ENCODE results near the gene NPTN.

NPTN gene

DNA sequence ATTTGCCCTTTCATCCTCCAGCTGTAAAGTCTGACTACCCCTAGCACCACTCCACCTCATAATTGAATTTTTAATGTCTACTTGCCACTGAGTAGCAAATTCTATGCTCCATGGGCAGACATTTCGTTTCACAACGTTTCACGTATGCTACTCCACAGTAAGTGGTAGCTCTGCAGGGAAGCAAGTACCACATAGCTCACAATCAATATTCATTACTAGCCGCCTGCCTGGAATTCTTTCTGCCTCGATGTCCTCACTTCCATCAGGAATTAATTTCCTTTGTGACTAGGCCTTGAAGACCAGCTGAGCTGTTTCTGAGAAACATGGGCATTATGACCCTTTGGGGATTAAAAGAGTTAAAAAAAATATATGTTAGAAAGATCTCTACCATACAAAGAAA is 15.3 kb downstream of the NPTN start:
- H3K9ac ChIP-seq (ENCODE audit: low read length): no peak overlapping the region
- H3K27me3 ChIP-seq (ENCODE audit: low read length): no peaks in the 10 kb centered on the region
- no peak overlapping the region for H3K4me2 ChIP-seq (ENCODE audit: low read depth, low read length, poor library complexity, severe bottlenecking)
- no peak overlapping the region for H3K4me3 ChIP-seq (ENCODE audit: insufficient read depth, low read length, poor library complexity, severe bottlenecking)
- peaks cover 47% of the 10 kb centered on the region for H4K20me1 ChIP-seq (ENCODE audit: low read depth, low read length)
- H3K36me3 ChIP-seq (ENCODE audit: low read length): no peaks in the 10 kb centered on the region
- H3K79me2 ChIP-seq (ENCODE audit: insufficient read depth, low read length): peaks cover 95% of the 10 kb centered on the region
- H3F3A ChIP-seq (ENCODE audit: insufficient read depth): no peaks in the 10 kb centered on the region
- TF ChIP-seq, protein P1, sequence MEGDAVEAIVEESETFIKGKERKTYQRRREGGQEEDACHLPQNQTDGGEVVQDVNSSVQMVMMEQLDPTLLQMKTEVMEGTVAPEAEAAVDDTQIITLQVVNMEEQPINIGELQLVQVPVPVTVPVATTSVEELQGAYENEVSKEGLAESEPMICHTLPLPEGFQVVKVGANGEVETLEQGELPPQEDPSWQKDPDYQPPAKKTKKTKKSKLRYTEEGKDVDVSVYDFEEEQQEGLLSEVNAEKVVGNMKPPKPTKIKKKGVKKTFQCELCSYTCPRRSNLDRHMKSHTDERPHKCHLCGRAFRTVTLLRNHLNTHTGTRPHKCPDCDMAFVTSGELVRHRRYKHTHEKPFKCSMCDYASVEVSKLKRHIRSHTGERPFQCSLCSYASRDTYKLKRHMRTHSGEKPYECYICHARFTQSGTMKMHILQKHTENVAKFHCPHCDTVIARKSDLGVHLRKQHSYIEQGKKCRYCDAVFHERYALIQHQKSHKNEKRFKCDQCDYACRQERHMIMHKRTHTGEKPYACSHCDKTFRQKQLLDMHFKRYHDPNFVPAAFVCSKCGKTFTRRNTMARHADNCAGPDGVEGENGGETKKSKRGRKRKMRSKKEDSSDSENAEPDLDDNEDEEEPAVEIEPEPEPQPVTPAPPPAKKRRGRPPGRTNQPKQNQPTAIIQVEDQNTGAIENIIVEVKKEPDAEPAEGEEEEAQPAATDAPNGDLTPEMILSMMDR (IDR thresholded peaks at IDR 0.05; ENCODE audit: insufficient read depth, low read length, poor library complexity, severe bottlenecking): no peak
- TF ChIP-seq EZH2phosphoT487 (conservative IDR thresholded peaks at IDR 0.05; ENCODE audit: low read length): no peak
- H3K9me3 ChIP-seq (ENCODE audit: insufficient read depth, low read length): no peaks in the 10 kb centered on the region
- no peaks in the 10 kb centered on the region for H3K9me2 ChIP-seq (replicated peaks; ENCODE audit: insufficient read depth, low read length)
- H3K27ac ChIP-seq (ENCODE audit: low read depth, low read length): no peak overlapping the region
- H2AFZ ChIP-seq (ENCODE audit: low read depth, low read length, severe bottlenecking): no peak overlapping the region

DNA sequence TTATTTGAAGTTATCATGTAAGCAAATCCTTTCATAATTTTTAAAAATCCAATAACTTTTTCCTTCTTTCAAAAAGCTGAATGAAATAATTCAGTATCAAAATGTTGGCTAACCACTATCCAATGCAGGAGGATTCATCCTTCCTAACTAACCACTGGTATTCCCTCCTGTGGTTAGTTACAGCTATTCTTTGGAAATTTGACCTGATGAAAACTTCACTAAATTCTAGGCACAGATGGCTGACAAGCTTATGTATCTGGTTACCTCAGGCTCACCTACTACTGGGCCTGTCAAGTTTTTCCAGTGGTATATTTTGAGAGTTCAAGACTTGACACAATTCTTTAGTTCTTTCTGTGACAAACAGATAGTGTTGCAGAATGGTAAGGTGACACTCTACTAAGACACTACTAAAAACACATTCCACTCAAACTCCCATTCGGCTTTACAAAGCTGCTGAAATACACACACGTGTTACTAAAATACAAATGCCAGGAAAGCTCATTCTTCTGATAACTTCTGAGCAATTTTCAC is 15.8 kb downstream of the NPTN start:
- Histone ChIP-seq H3F3A (ENCODE audit: insufficient read depth) (no peaks in the 10 kb centered on the region), H3K9me3 (ENCODE audit: insufficient read depth, low read length) (no peaks in the 10 kb centered on the region), H3K4me2 (ENCODE audit: low read depth, low read length, poor library complexity, severe bottlenecking) (no peak overlapping the region), H3K27ac (ENCODE audit: low read depth, low read length) (no peak overlapping the region), H3K79me2 (ENCODE audit: insufficient read depth, low read length) (peaks cover 94% of the 10 kb centered on the region), H3K36me3 (ENCODE audit: low read length) (no peaks in the 10 kb centered on the region), H4K20me1 (ENCODE audit: low read depth, low read length) (peaks cover 43% of the 10 kb centered on the region), H3K9me2 (replicated peaks; ENCODE audit: insufficient read depth, low read length) (no peaks in the 10 kb centered on the region), H2AFZ (ENCODE audit: low read depth, low read length, severe bottlenecking) (no peak overlapping the region), H3K4me3 (ENCODE audit: insufficient read depth, low read length, poor library complexity, severe bottlenecking) (no peak overlapping the region), H3K27me3 (ENCODE audit: low read length) (no peaks in the 10 kb centered on the region), H3K9ac (ENCODE audit: low read length) (no peak overlapping the region)
- no peak for TF ChIP-seq EZH2phosphoT487 (conservative IDR thresholded peaks at IDR 0.05; ENCODE audit: low read length)
- TF ChIP-seq, protein P1 (IDR thresholded peaks at IDR 0.05; ENCODE audit: insufficient read depth, low read length, poor library complexity, severe bottlenecking): no peak

DNA sequence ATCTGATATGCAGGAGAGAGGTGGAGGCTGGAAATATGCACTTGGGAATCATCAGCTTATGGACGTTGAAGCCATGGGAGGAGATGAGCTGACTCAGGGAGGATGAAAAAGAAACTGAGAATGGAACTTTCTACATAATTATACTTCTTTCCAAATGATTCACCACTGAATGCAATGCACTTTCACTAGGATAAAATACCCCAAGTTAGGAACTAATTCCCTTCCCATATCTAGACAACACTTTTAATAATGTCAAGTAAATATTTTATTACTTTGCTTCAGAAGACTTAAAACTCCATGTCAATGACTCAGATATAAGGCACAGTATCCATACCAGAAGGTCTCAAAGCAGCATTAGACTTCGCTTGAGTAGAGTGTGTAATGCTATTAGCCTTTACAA is 24.2 kb downstream of the NPTN start:
- H3K9me3 ChIP-seq (ENCODE audit: insufficient read depth, low read length): no peaks in the 10 kb centered on the region
- no peak overlapping the region for H3K9ac ChIP-seq (ENCODE audit: low read length)
- H3K4me2 ChIP-seq (ENCODE audit: low read depth, low read length, poor library complexity, severe bottlenecking): no peak overlapping the region
- no peaks in the 10 kb centered on the region for H3K9me2 ChIP-seq (replicated peaks; ENCODE audit: insufficient read depth, low read length)
- no peaks in the 10 kb centered on the region for H3F3A ChIP-seq (ENCODE audit: insufficient read depth)
- H3K36me3 ChIP-seq (ENCODE audit: low read length): no peaks in the 10 kb centered on the region
- H3K27ac ChIP-seq (ENCODE audit: low read depth, low read length): no peak overlapping the region
- H4K20me1 ChIP-seq (ENCODE audit: low read depth, low read length): peaks cover 14% of the 10 kb centered on the region; the same call in 1 of the 2 replicates
- TF ChIP-seq, protein P1 (IDR thresholded peaks at IDR 0.05; ENCODE audit: insufficient read depth, low read length, poor library complexity, severe bottlenecking): no peak
- TF ChIP-seq EZH2phosphoT487 (conservative IDR thresholded peaks at IDR 0.05; ENCODE audit: low read length): no peak
- H3K4me3 ChIP-seq (ENCODE audit: insufficient read depth, low read length, poor library complexity, severe bottlenecking): no peak overlapping the region
- peaks cover 97% of the 10 kb centered on the region for H3K79me2 ChIP-seq (ENCODE audit: insufficient read depth, low read length)
- no peak overlapping the region for H2AFZ ChIP-seq (ENCODE audit: low read depth, low read length, severe bottlenecking)
- H3K27me3 ChIP-seq (ENCODE audit: low read length): no peaks in the 10 kb centered on the region

All from SU-DHL-6 (cell line).